PC-9 (cell line): Measurements from ENCODE around the gene NPR1. TPM values are rescaled to one million over a fixed set of nuclear protein-coding genes. Genes with fewer than 3 reads are reported as not detected.

ENCODE experiments used
- BruUV-seq: library from RNA; stranded (reverse); fragments of 400-500 nt; replicated peaks from 2 replicates; lab custom pipeline; 2021; lab: Mats Ljungman, UMichigan
- CTCF ChIA-PET: fragments of 300-600 bp; sonication (Branson Sonifier 250); formaldehyde crosslinking; loops from one replicate; lab custom pipeline; 2022; ENCODE audit warnings: antibody characterized with exemption; lab: Charles Lee
- POLR2A ChIA-PET: fragments of 300-600 bp; sonication (Branson Sonifier 250); formaldehyde crosslinking; loops from one replicate; lab custom pipeline; 2022; ENCODE audit warnings: antibody characterized with exemption; ENCODE audit not compliant: unreplicated experiment; lab: Charles Lee
- DNase-seq, 2 experiments: peaks; one replicate each; pipeline versions ENCODE4 v3.0.0 to v3.0.0-alpha.2; 2015 to 2022; ENCODE audit warnings: mixed read lengths in 1 of 2
- H2AFZ ChIP-seq: fragments of 200-600 bp; sonication (generic); 2 replicates; pipeline ENCODE4 v1.8.1; 2017; ENCODE audit warnings: antibody characterized with exemption
- H3F3A ChIP-seq: fragments of 200-600 bp; sonication (generic); 2 replicates; pipeline ENCODE4 v1.8.1; 2017; ENCODE audit warnings: antibody characterized with exemption, mild to moderate bottlenecking, low read depth; ENCODE audit not compliant: insufficient read depth
- H3K27ac ChIP-seq: fragments of 200-600 bp; sonication (generic); 2 replicates; pipeline ENCODE4 v1.6.1; 2016; ENCODE audit warnings: mixed run types
- H3K27me3 ChIP-seq: fragments of 200-600 bp; sonication (generic); 2 replicates; pipeline ENCODE4 v1.6.1; 2016; ENCODE audit warnings: low read depth, mixed run types; ENCODE audit not compliant: insufficient read depth
- H3K36me3 ChIP-seq: fragments of 200-600 bp; sonication (generic); 2 replicates; pipeline ENCODE4 v1.6.1; 2016; ENCODE audit warnings: low read depth, mixed run types
- H3K4me1 ChIP-seq: fragments of 200-600 bp; sonication (generic); replicated peaks from 2 replicates; pipeline ENCODE4 v1.6.1; 2016; ENCODE audit warnings: mixed run types; ENCODE audit not compliant: insufficient read depth
- H3K4me2 ChIP-seq: fragments of 200-600 bp; sonication (generic); 2 replicates; pipeline ENCODE4 v1.6.1; 2017; ENCODE audit warnings: mixed run types
- H3K4me3 ChIP-seq: fragments of 200-600 bp; sonication (generic); 2 replicates; pipeline ENCODE4 v1.6.1; 2016; ENCODE audit warnings: mixed run types
- H3K79me2 ChIP-seq: fragments of 200-600 bp; sonication (generic); 2 replicates; pipeline ENCODE4 v1.6.1; 2017; ENCODE audit warnings: low read depth, mixed run types
- H3K9me2 ChIP-seq: fragments of 200-600 bp; sonication (generic); 2 replicates; pipeline ENCODE4 v1.8.1; 2017; ENCODE audit warnings: mild to moderate bottlenecking; ENCODE audit not compliant: insufficient read depth
- H3K9me3 ChIP-seq: fragments of 200-600 bp; sonication (generic); 2 replicates; pipeline ENCODE4 v1.8.1; 2016; ENCODE audit warnings: low read depth; ENCODE audit not compliant: insufficient read depth
- H4K20me1 ChIP-seq: fragments of 200-600 bp; sonication (generic); 2 replicates; pipeline ENCODE4 v1.8.1; 2017; ENCODE audit not compliant: insufficient read depth
- CTCF ChIP-seq: fragments of 200-600 bp; sonication (generic); conservative IDR thresholded peaks from 2 replicates; pipeline ENCODE4 v1.6.1; 2017; ENCODE audit warnings: mixed run types, antibody characterized with exemption, mild to moderate bottlenecking, moderate library complexity
- EZH2 ChIP-seq: fragments of 200-600 bp; sonication (generic); IDR thresholded peaks from 2 replicates; pipeline ENCODE4 v1.8.0; 2017; ENCODE audit warnings: antibody characterized with exemption, low read depth
- intact Hi-C: fragments of 100-400 bp; cut with micrococcal nuclease; formaldehyde crosslinking; loops from one replicate; pipeline ENCODE4 v1.10.0; 2022; ENCODE audit not compliant: unreplicated experiment
- total RNA-seq: library from RNA; stranded (reverse); gene quantifications from 2 replicates; pipeline ENCODE4 v1.2.3, GENCODE V29; 2021

The NPR1 gene
- total RNA-seq, 1 experiment from 2014 or later = 0.98 TPM

- Histone ChIP-seq H3K4me3 (peak within 1 kb of the TSS; percentile 72), H3K79me2 (peaks cover 12% of the 10 kb centered on the region), H2AFZ (peak within 1 kb of the TSS; percentile 75), H3F3A (peaks cover 46% of the 10 kb centered on the region), H3K9me2 (no peaks in the 10 kb centered on the region), H3K27ac (peak within 1 kb of the TSS; percentile 55), H3K4me2 (peak within 1 kb of the TSS; percentile 80), H3K9me3 (no peaks in the 10 kb centered on the region), H3K27me3 (no peaks in the 10 kb centered on the region), H3K36me3 (peaks cover 10% of the 10 kb centered on the region; the same call in 1 of the 2 replicates), H4K20me1 (no peaks in the 10 kb centered on the region; the same call in 1 of the 2 replicates), H3K4me1 (peaks cover 6% of the 10 kb centered on the region)
- POLR2A ChIA-PET = no interaction called here
- DNase-seq = peak; percentile 77 to 91
- CTCF ChIA-PET = interaction anchor here (0.6 kb wide), 1 partner anchor 31 kb away, joined by 3 read pairs; the partner anchor contains the start of gene S100A13
- intact Hi-C loops = loop anchor here (5.0 kb wide), 1 partner anchor 86 kb away; no protein-coding TSS in a partner anchor
- TF ChIP-seq EZH2 (no peak), CTCF (peak; percentile 41; the same call in 1 of the 2 replicates)
- no TSS peak for BruUV-seq
Measured at GRCh38 chr1:153658400-153659174, 19.9 kb upstream of the NPR1 start, which contains the start of gene SNAPIN. Gene SNAPIN, plus strand, starts transcription at chr1:153658703. Its CDS starts 41 bp downstream, at chr1:153658744.

- peak overlapping the region; percentile 72 for H3K4me3 ChIP-seq
- ChIA-PET POLR2A (interaction anchor here (0.7 kb wide), 1 partner anchor 25 kb away, joined by 4 read pairs; no protein-coding TSS in a partner anchor), CTCF (interaction anchor here (0.6 kb wide), 1 partner anchor 32 kb away, joined by 3 read pairs; the partner anchor contains the start of gene S100A13)
- intact Hi-C loops = loop anchor here (5.0 kb wide), 1 partner anchor 87 kb away; no protein-coding TSS in a partner anchor
- H3K36me3 ChIP-seq = peaks cover 16% of the 10 kb centered on the region
- no peaks in the 10 kb centered on the region for H3K9me2 ChIP-seq
- H3F3A ChIP-seq = peaks cover 52% of the 10 kb centered on the region
- no peaks in the 10 kb centered on the region for H3K27me3 ChIP-seq
- H3K4me2 ChIP-seq = peak overlapping the region; percentile 80
- DNase-seq = no peak
- no peaks in the 10 kb centered on the region; the same call in 1 of the 2 replicates for H4K20me1 ChIP-seq
- 0 out of 2 replicates have a peak overlapping the region, but pooled peaks have one; percentile 55 for H3K27ac ChIP-seq
- TF ChIP-seq EZH2 (no peak), CTCF (no peak)
- H3K79me2 ChIP-seq = peaks cover 12% of the 10 kb centered on the region
- TSS peak; percentile 67 for BruUV-seq
- H3K9me3 ChIP-seq = no peaks in the 10 kb centered on the region
- H2AFZ ChIP-seq = peak overlapping the region; percentile 75; the same call in 1 of the 2 replicates
- peaks cover 6% of the 10 kb centered on the region for H3K4me1 ChIP-seq
Measured at GRCh38 chr1:153659175-153659534, 19.3 kb upstream of the NPR1 start.

- intact Hi-C loops = loop anchor here (5.0 kb wide), 1 partner anchor 87 kb away; no protein-coding TSS in a partner anchor
- peaks cover 21% of the 10 kb centered on the region for H3K36me3 ChIP-seq
- no peak overlapping the region for H2AFZ ChIP-seq
- CTCF ChIA-PET = no interaction called here
- H4K20me1 ChIP-seq = no peaks in the 10 kb centered on the region; the same call in 1 of the 2 replicates
- peak overlapping the region; percentile 80 for H3K4me2 ChIP-seq
- no peaks in the 10 kb centered on the region for H3K27me3 ChIP-seq
- H3K9me2 ChIP-seq = no peaks in the 10 kb centered on the region
- BruUV-seq = no TSS peak
- no peaks in the 10 kb centered on the region for H3K9me3 ChIP-seq
- POLR2A ChIA-PET = interaction anchor here (0.6 to 0.7 kb wide), 3 partner anchors 25 to 608 kb away, joined by 3 to 4 read pairs (median 3); no protein-coding TSS in a partner anchor
- DNase-seq = no peak
- H3F3A ChIP-seq = peaks cover 57% of the 10 kb centered on the region
- peaks cover 6% of the 10 kb centered on the region for H3K4me1 ChIP-seq
- TF ChIP-seq CTCF (no peak), EZH2 (no peak)
- no peak overlapping the region for H3K27ac ChIP-seq
- H3K4me3 ChIP-seq = peak overlapping the region; percentile 72; the same call in 1 of the 2 replicates
- H3K79me2 ChIP-seq = peaks cover 12% of the 10 kb centered on the region
Measured at GRCh38 chr1:153659656-153660055, 18.8 kb upstream of the NPR1 start.
